Activated T-cell treated with anti-CD3 and anti-CD28 coated beads, Interleukin-2, amount 50 U/mL, for 4 hours (primary cell): ENCODE results near the gene MYO1G. TPM values are rescaled to one million over a fixed set of nuclear protein-coding genes. Genes with fewer than 3 reads are reported as not detected.

Experiments
- ATAC-seq, 2 donors: fragments of 200-7000 bp; cut with Tn5 transposase; one replicate each; pipeline ENCODE4 v1.10.0; 2021
- DNase-seq: peaks from one replicate; pipeline ENCODE4 v3.0.0-alpha.2; 2020
- H3K27me3 Mint-ChIP-seq: one replicate; pipeline ENCODE4 v1.8.0; 2021; ENCODE audit warnings: low read depth, mixed read lengths
- H3K36me3 Mint-ChIP-seq: one replicate; pipeline ENCODE4 v1.8.0; 2022; ENCODE audit warnings: mixed read lengths; ENCODE audit not compliant: insufficient read depth
- H3K4me1 Mint-ChIP-seq: one replicate; pipeline ENCODE4 v1.8.0; 2021; ENCODE audit warnings: low read depth, mixed read lengths
- H3K4me3 Mint-ChIP-seq: one replicate; pipeline ENCODE4 v1.8.0; 2021; ENCODE audit warnings: mild to moderate bottlenecking, moderate library complexity, mixed read lengths
- H3K9me3 Mint-ChIP-seq: one replicate; pipeline ENCODE4 v1.8.0; 2021; ENCODE audit warnings: mixed read lengths
- total RNA-seq, 3 donors: library from RNA; stranded (reverse); gene quantifications; one replicate each; pipeline ENCODE4 v1.2.1, GENCODE V29; 2021

MYO1G gene
- total RNA-seq, 3 donors from 2014 or later: 120 to 205 (median 143) TPM

- DNase-seq: peak; percentile 52
- Mint-ChIP-seq H3K4me1 (peaks cover 91% of the 10 kb centered on the region), H3K36me3 (peaks cover 46% of the 10 kb centered on the region), H3K27me3 (no peaks in the 10 kb centered on the region), H3K9me3 (no peaks in the 10 kb centered on the region), H3K4me3 (peak overlapping the region; percentile 96)
- ATAC-seq: peak; percentile 58 to 60
Observed at GRCh38 chr7:44980393-44981034, 1.7 kb upstream of the MYO1G start.

GRCh38 chr7:44979481-44980392 is 922 bp upstream of the MYO1G start:
- H3K4me3 Mint-ChIP-seq: peak overlapping the region; percentile 96
- no peak for ATAC-seq

GRCh38 chr7:44977959-44978335 is 868 bp downstream of the MYO1G start:
- H3K36me3 Mint-ChIP-seq: peaks cover 27% of the 10 kb centered on the region
- H3K27me3 Mint-ChIP-seq: no peaks in the 10 kb centered on the region
- no peak for ATAC-seq
- H3K4me3 Mint-ChIP-seq: peak overlapping the region; percentile 96
- H3K4me1 Mint-ChIP-seq: peaks cover 79% of the 10 kb centered on the region
- no peaks in the 10 kb centered on the region for H3K9me3 Mint-ChIP-seq
- DNase-seq: no peak

More at GRCh38 chr7:44979481-44980392, 922 bp upstream of the MYO1G start:
- peaks cover 90% of the 10 kb centered on the region for H3K4me1 Mint-ChIP-seq
- no peak for DNase-seq
- no peaks in the 10 kb centered on the region for H3K9me3 Mint-ChIP-seq
- H3K27me3 Mint-ChIP-seq: no peaks in the 10 kb centered on the region
- peaks cover 43% of the 10 kb centered on the region for H3K36me3 Mint-ChIP-seq

- Mint-ChIP-seq H3K9me3 (no peaks in the 10 kb centered on the region), H3K27me3 (no peaks in the 10 kb centered on the region), H3K36me3 (peaks cover 23% of the 10 kb centered on the region), H3K4me3 (peak overlapping the region; percentile 96), H3K4me1 (peaks cover 74% of the 10 kb centered on the region)
- DNase-seq (peak; percentile 63), ATAC-seq (peak; percentile 54 to 60)
Observed at GRCh38 chr7:44977304-44977958, 1.4 kb downstream of the MYO1G start.

DNA sequence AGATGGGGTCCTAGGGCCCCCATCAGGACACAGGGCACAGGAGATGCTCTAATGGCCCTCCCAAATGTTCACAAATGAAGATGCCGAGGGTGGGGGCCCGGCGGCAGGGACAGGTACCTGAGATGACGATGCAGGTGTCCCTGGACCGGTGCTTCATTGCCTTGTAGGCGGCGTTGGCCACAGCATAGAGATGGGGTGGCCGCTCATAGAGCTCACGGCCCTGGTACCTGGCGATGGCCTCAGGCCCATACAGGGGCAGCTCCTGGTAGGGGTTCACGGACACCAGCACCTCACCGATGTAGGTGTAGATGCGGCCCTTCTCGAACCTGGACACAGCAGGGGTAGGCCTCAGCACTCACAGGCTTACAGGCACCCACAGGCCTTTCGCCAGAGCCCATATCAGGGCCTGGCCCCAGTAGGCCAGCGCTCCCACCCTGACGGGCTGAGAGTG is 2.0 kb downstream of the MYO1G start:
- no peak for ATAC-seq
- Mint-ChIP-seq H3K4me1 (peaks cover 70% of the 10 kb centered on the region), H3K36me3 (peaks cover 21% of the 10 kb centered on the region), H3K27me3 (no peaks in the 10 kb centered on the region), H3K9me3 (no peaks in the 10 kb centered on the region), H3K4me3 (peak overlapping the region; percentile 96)
- no peak for DNase-seq

GRCh38 chr7:44976040-44976745 is 2.6 kb downstream of the MYO1G start:
- no peak for ATAC-seq
- Mint-ChIP-seq H3K4me3 (peak overlapping the region; percentile 96), H3K4me1 (peaks cover 65% of the 10 kb centered on the region), H3K9me3 (no peaks in the 10 kb centered on the region), H3K36me3 (peaks cover 21% of the 10 kb centered on the region), H3K27me3 (no peaks in the 10 kb centered on the region)
- DNase-seq: no peak

- no peak overlapping the region for H3K4me3 Mint-ChIP-seq
- no peaks in the 10 kb centered on the region for H3K27me3 Mint-ChIP-seq
- no peaks in the 10 kb centered on the region for H3K9me3 Mint-ChIP-seq
- DNase-seq: no peak
- peaks cover 57% of the 10 kb centered on the region for H3K4me1 Mint-ChIP-seq
- no peak for ATAC-seq
- peaks cover 21% of the 10 kb centered on the region for H3K36me3 Mint-ChIP-seq
Observed at GRCh38 chr7:44975331-44976039, 3.3 kb downstream of the MYO1G start.

DNA sequence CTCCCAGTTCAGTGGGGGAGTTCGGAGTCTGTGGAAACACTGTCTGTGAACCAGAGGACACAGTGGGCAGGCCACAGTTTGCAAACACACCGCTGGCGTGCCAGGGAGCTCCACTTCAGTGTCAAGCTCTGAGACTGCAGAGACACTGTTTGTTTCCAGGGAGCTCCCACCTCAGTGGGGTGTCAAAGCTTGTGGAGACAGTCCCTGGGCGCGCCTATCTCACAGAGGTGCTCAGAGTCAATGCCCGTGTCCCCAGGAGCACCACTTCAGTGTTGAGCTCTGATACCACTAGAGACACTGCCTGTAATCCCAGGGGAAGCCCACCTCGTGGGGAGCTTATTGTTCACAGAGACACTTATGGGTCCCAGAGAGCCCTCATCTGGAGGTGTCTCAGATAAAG is 4.3 kb downstream of the MYO1G start:
- Mint-ChIP-seq H3K4me3 (no peak overlapping the region), H3K27me3 (no peaks in the 10 kb centered on the region), H3K9me3 (no peaks in the 10 kb centered on the region), H3K36me3 (peaks cover 21% of the 10 kb centered on the region), H3K4me1 (peaks cover 48% of the 10 kb centered on the region)
- no peak for ATAC-seq
- DNase-seq: no peak

DNA sequence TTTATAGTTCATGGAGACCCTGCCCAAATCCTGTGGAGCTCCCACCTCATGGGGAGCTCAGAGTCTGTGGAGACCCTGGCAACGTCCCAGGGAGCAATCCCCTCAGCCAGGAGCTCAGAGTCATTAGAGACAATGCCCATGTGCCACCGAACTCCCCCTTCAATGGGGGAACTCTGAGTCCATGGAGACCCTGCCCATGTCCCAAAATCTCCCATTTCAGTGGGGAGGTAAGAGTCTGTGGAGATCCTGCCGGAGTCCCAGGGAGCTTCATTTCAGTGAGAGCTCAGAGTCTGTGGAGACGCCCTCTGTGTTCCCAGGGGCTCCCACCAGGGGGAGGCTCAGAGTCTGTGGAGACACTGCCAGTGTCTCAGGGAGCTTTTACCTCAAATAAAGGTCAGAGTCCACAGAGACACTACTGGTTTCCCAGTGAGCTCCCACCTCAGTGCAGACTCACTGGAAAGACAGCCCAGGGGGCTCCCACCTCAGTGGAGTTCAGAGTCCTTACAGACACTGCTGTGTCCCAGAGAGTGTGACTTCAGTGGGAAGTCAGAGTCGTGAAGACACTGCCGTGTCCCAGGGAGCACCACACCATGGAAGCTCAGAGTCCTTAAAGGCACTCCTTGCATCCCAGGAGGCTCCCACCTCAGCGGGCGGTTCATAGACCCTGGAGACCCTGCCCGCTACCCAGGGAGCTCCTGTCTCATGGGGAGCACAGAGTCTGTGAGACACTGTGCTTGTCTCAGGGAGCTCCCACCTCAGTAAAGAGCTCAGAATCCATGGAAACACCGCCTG is 5.0 kb downstream of the MYO1G start:
- H3K4me1 Mint-ChIP-seq: peaks cover 41% of the 10 kb centered on the region

DNA sequence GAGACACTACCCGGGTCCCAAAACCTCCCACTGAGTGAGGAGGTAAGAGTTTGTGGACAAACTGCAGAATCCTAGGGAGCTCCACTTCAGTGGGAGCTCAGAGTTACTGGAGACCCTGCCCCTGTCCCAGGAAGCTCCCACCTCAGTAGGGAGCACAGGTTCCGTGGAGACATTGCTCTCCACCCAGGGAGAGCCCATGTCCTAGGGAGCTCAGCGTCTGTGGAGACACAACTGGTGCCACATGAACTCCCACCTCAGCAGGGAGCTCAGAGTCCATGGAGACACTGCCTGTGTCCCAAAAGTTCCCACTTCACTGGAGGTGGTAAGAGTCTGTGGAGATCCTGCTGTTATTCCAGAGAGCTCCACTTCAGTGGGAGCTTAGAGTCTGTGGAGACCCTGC is 6.3 kb downstream of the MYO1G start:
- no peak for ATAC-seq
- Mint-ChIP-seq H3K27me3 (no peaks in the 10 kb centered on the region), H3K4me1 (peaks cover 33% of the 10 kb centered on the region), H3K9me3 (no peaks in the 10 kb centered on the region), H3K4me3 (no peak overlapping the region), H3K36me3 (peaks cover 20% of the 10 kb centered on the region)
- no peak for DNase-seq

More for the DNA sequence above, 5.0 kb downstream of the MYO1G start:
- ATAC-seq: no peak
- no peak overlapping the region for H3K4me3 Mint-ChIP-seq
- DNase-seq: peak; percentile 57
- no peaks in the 10 kb centered on the region for H3K27me3 Mint-ChIP-seq
- no peaks in the 10 kb centered on the region for H3K9me3 Mint-ChIP-seq
- peaks cover 21% of the 10 kb centered on the region for H3K36me3 Mint-ChIP-seq

GRCh38 chr7:44971902-44972441 is 6.8 kb downstream of the MYO1G start:
- no peaks in the 10 kb centered on the region for H3K27me3 Mint-ChIP-seq
- DNase-seq: no peak
- ATAC-seq: no peak
- no peaks in the 10 kb centered on the region for H3K9me3 Mint-ChIP-seq
- H3K4me3 Mint-ChIP-seq: no peak overlapping the region
- H3K4me1 Mint-ChIP-seq: peaks cover 29% of the 10 kb centered on the region
- H3K36me3 Mint-ChIP-seq: peaks cover 20% of the 10 kb centered on the region

GRCh38 chr7:44971188-44971901 is 7.5 kb downstream of the MYO1G start:
- Mint-ChIP-seq H3K4me3 (no peak overlapping the region), H3K4me1 (peaks cover 23% of the 10 kb centered on the region), H3K27me3 (no peaks in the 10 kb centered on the region), H3K36me3 (peaks cover 19% of the 10 kb centered on the region), H3K9me3 (no peaks in the 10 kb centered on the region)
- DNase-seq: no peak
- no peak for ATAC-seq
